WTC11 (cell line): ENCODE data around the gene SLC4A9. TPM values are rescaled to one million over a fixed set of nuclear protein-coding genes. Genes with fewer than 3 reads are reported as not detected.

ENCODE experiments used
- ATAC-seq: fragments of 200-7000 bp; cut with Tn5 transposase; 2 replicates; pipeline ENCODE4 v1.10.0; 2021; ENCODE audit warnings: mild to moderate bottlenecking, moderate library complexity
- CTCF ChIA-PET: fragments of 300-600 bp; sonication (Branson Sonifier 250); formaldehyde crosslinking; loops from one replicate; lab custom pipeline; 2021; ENCODE audit warnings: antibody characterized with exemption; lab: Charles Lee
- POLR2A ChIA-PET: fragments of 350-600 bp; sonication (Branson Sonifier 250); formaldehyde crosslinking; loops from one replicate; lab custom pipeline; 2021; ENCODE audit warnings: antibody characterized with exemption; lab: Charles Lee
- DNase-seq: peaks from one replicate; pipeline ENCODE4 v3.0.0; 2021; ENCODE audit warnings: low spot score
- H3K27ac Mint-ChIP-seq: 2 replicates; pipeline ENCODE4 v1.8.0; 2021; ENCODE audit warnings: mixed read lengths
- H3K27me3 Mint-ChIP-seq: 2 replicates; pipeline ENCODE4 v1.8.0; 2021; ENCODE audit warnings: low read depth, mild to moderate bottlenecking, moderate library complexity, mixed read lengths
- H3K36me3 Mint-ChIP-seq: 2 replicates; pipeline ENCODE4 v1.8.0; 2021; ENCODE audit warnings: mixed read lengths
- H3K4me1 Mint-ChIP-seq: 2 replicates; pipeline ENCODE4 v1.8.0; 2022; ENCODE audit warnings: mixed read lengths
- H3K4me3 Mint-ChIP-seq: 2 replicates; pipeline ENCODE4 v1.8.0; 2021; ENCODE audit warnings: mild to moderate bottlenecking, moderate library complexity, mixed read lengths
- H3K9me3 Mint-ChIP-seq: 2 replicates; pipeline ENCODE4 v1.8.0; 2021; ENCODE audit warnings: mixed read lengths
- ATF1 ChIP-seq: sonication (generic); formaldehyde crosslinking; IDR thresholded peaks from 2 replicates; pipeline ENCODE4 v1.8.1; 2023; ENCODE audit warnings: mild to moderate bottlenecking, moderate library complexity, missing genetic modification reagents
- CREM ChIP-seq: sonication (generic); formaldehyde crosslinking; IDR thresholded peaks from 2 replicates; pipeline ENCODE4 v1.8.1; 2022; ENCODE audit warnings: mild to moderate bottlenecking, missing genetic modification reagents, moderate library complexity
- E2F4 ChIP-seq: sonication (generic); formaldehyde crosslinking; IDR thresholded peaks from 2 replicates; pipeline ENCODE4 v1.8.1; 2022; ENCODE audit warnings: low read depth, mild to moderate bottlenecking, moderate library complexity, missing genetic modification reagents, borderline replicate concordance
- ELF4 ChIP-seq: sonication (generic); formaldehyde crosslinking; IDR thresholded peaks from 2 replicates; pipeline ENCODE4 v1.8.1; 2022; ENCODE audit warnings: low read depth, mild to moderate bottlenecking, moderate library complexity, missing genetic modification reagents
- EMX1 ChIP-seq: fragments of 250-450 bp; sonication (Bioruptor Pico); IDR thresholded peaks from 2 replicates; pipeline ENCODE4 v1.8.0; 2021; ENCODE audit warnings: mild to moderate bottlenecking
- ERG ChIP-seq: fragments of 250-450 bp; sonication (Bioruptor Pico); IDR thresholded peaks from 2 replicates; pipeline ENCODE4 v1.8.0; 2021; ENCODE audit warnings: mild to moderate bottlenecking
- ETV6 ChIP-seq: sonication (generic); formaldehyde crosslinking; IDR thresholded peaks from 2 replicates; pipeline ENCODE4 v1.8.1; 2022; ENCODE audit warnings: mild to moderate bottlenecking, missing genetic modification reagents
- FOXP1 ChIP-seq: sonication (generic); formaldehyde crosslinking; IDR thresholded peaks from 2 replicates; pipeline ENCODE4 v1.8.0; 2022; ENCODE audit warnings: missing genetic modification reagents, mild to moderate bottlenecking, moderate library complexity, borderline replicate concordance
- JAZF1 ChIP-seq: fragments of 250-450 bp; sonication (Bioruptor Pico); IDR thresholded peaks from 2 replicates; pipeline ENCODE4 v1.9.0; 2021; ENCODE audit warnings: moderate library complexity, mild to moderate bottlenecking, inconsistent platforms
- NFATC4 ChIP-seq: fragments of 250-450 bp; sonication (Bioruptor Pico); IDR thresholded peaks from 2 replicates; pipeline ENCODE4 v1.9.0; 2021; ENCODE audit warnings: mild to moderate bottlenecking
- OVOL2 ChIP-seq: fragments of 250-450 bp; sonication (Bioruptor Pico); IDR thresholded peaks from 2 replicates; pipeline ENCODE4 v1.9.0; 2021; ENCODE audit warnings: mild to moderate bottlenecking, borderline replicate concordance
- PRRX2 ChIP-seq: fragments of 250-450 bp; sonication (Bioruptor Pico); IDR thresholded peaks from 2 replicates; pipeline ENCODE4 v1.8.0; 2021; ENCODE audit warnings: mild to moderate bottlenecking
- SMAD4 ChIP-seq: sonication (generic); formaldehyde crosslinking; IDR thresholded peaks from 2 replicates; pipeline ENCODE4 v1.8.0; 2022; ENCODE audit warnings: mild to moderate bottlenecking, missing genetic modification reagents
- TEAD4 ChIP-seq: sonication (generic); formaldehyde crosslinking; IDR thresholded peaks from 2 replicates; pipeline ENCODE4 v1.8.0; 2022; ENCODE audit warnings: mild to moderate bottlenecking, missing genetic modification reagents
- TP53 ChIP-seq: sonication (generic); formaldehyde crosslinking; IDR thresholded peaks from 2 replicates; pipeline ENCODE4 v1.8.1; 2023; ENCODE audit warnings: mild to moderate bottlenecking, missing genetic modification reagents
- ZMAT4 ChIP-seq: fragments of 250-450 bp; sonication (Bioruptor Pico); IDR thresholded peaks from 2 replicates; pipeline ENCODE4 v1.9.0; 2021; ENCODE audit warnings: mild to moderate bottlenecking
- ZNF232 ChIP-seq: sonication (generic); formaldehyde crosslinking; IDR thresholded peaks from 2 replicates; pipeline ENCODE4 v1.8.0; 2022; ENCODE audit warnings: mild to moderate bottlenecking, missing genetic modification reagents
- ZNF263 ChIP-seq: sonication (generic); formaldehyde crosslinking; IDR thresholded peaks from 2 replicates; pipeline ENCODE4 v1.8.1; 2022; ENCODE audit warnings: low read depth, mild to moderate bottlenecking, moderate library complexity, missing genetic modification reagents
- ZNF317 ChIP-seq: sonication (generic); formaldehyde crosslinking; IDR thresholded peaks from 2 replicates; pipeline ENCODE4 v1.8.1; 2023; ENCODE audit warnings: low read depth, mild to moderate bottlenecking, moderate library complexity, missing genetic modification reagents, borderline replicate concordance
- ZNF396 ChIP-seq: fragments of 250-450 bp; sonication (Bioruptor Pico); IDR thresholded peaks from 2 replicates; pipeline ENCODE4 v1.8.0; 2021; ENCODE audit warnings: mild to moderate bottlenecking, moderate library complexity, borderline replicate concordance
- total RNA-seq: library from RNA; stranded (reverse); gene quantifications from 3 replicates; pipeline ENCODE4 v1.2.3, GENCODE V29; 2021
- TF ChIP-seq, protein P1 (sequence below): sonication (generic); formaldehyde crosslinking; IDR thresholded peaks from 2 replicates; pipeline ENCODE4 v1.8.1; 2023; ENCODE audit warnings: mild to moderate bottlenecking, moderate library complexity, missing genetic modification reagents
- TF ChIP-seq, protein P2 (sequence below): sonication (generic); formaldehyde crosslinking; IDR thresholded peaks from 2 replicates; pipeline ENCODE4 v1.8.0; 2023; ENCODE audit warnings: mild to moderate bottlenecking, missing genetic modification reagents
- TF ChIP-seq, protein P3 (sequence below): sonication (generic); formaldehyde crosslinking; IDR thresholded peaks from 2 replicates; pipeline ENCODE4 v1.8.1; 2022; ENCODE audit warnings: mild to moderate bottlenecking, moderate library complexity, missing genetic modification reagents

SLC4A9 gene
- total RNA-seq, 1 experiment from 2014 or later, result 0.37 TPM

GRCh38 chr5:140418862-140419520 is 59.0 kb downstream of the SLC4A9 start (continued):
- TF ChIP-seq E2F4 (CRISPR knock-in tag), result no peak
- no peak for TF ChIP-seq ZMAT4 (CRISPR knock-in tag)
- TF ChIP-seq ZNF396 (CRISPR knock-in tag), result no peak
- TF ChIP-seq ETV6, result no peak
- TF ChIP-seq, protein P1, sequence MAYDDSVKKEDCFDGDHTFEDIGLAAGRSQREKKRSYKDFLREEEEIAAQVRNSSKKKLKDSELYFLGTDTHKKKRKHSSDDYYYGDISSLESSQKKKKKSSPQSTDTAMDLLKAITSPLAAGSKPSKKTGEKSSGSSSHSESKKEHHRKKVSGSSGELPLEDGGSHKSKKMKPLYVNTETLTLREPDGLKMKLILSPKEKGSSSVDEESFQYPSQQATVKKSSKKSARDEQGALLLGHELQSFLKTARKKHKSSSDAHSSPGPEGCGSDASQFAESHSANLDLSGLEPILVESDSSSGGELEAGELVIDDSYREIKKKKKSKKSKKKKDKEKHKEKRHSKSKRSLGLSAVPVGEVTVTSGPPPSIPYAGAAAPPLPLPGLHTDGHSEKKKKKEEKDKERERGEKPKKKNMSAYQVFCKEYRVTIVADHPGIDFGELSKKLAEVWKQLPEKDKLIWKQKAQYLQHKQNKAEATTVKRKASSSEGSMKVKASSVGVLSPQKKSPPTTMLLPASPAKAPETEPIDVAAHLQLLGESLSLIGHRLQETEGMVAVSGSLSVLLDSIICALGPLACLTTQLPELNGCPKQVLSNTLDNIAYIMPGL (CRISPR knock-in tag), result no peak
- TF ChIP-seq EMX1, result no peak
- TF ChIP-seq CREM (CRISPR knock-in tag), result no peak
- TF ChIP-seq OVOL2 (CRISPR knock-in tag), result no peak

DNA sequence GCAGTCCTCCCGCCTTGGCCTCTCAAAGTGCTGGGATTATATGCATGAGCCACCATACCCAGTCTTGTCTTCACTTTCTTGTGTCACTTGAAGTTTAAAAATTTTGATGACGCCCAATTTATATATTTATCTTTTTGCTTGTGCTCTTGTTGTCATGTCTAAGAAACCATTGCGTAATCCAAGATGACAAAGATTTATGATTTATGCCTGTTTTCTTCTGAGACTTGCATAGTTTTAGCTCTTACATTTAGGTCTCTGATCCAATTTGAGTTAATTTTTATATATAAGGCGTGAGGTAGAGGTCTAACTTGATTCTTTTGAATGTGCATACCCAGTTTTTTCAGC is 60.2 kb downstream of the SLC4A9 start:
- H3K9me3 Mint-ChIP-seq, result no peaks in the 10 kb centered on the region
- ChIA-PET POLR2A (no interaction called here), CTCF (interaction anchor here (0.6 to 1.6 kb wide), 5 partner anchors 9 to 452 kb away, joined by 3 to 6 read pairs (median 3); no protein-coding TSS in a partner anchor)
- peak overlapping the region; percentile 76; the same call in 1 of the 2 replicates for H3K27ac Mint-ChIP-seq
- no peaks in the 10 kb centered on the region for H3K27me3 Mint-ChIP-seq
- TF ChIP-seq OVOL2 (CRISPR knock-in tag) (no peak), JAZF1 (CRISPR knock-in tag) (no peak), TP53 (CRISPR knock-in tag) (no peak), ZNF263 (no peak), ZNF232 (CRISPR knock-in tag) (no peak), ZNF317 (CRISPR knock-in tag) (no peak), ZNF396 (CRISPR knock-in tag) (no peak), ELF4 (CRISPR knock-in tag) (no peak), TEAD4 (CRISPR knock-in tag) (no peak), SMAD4 (CRISPR knock-in tag) (no peak), NFATC4 (CRISPR knock-in tag) (no peak), ERG (CRISPR knock-in tag) (no peak), PRRX2 (CRISPR knock-in tag) (no peak), FOXP1 (no peak), ATF1 (CRISPR knock-in tag) (no peak)
- TF ChIP-seq, protein P2, sequence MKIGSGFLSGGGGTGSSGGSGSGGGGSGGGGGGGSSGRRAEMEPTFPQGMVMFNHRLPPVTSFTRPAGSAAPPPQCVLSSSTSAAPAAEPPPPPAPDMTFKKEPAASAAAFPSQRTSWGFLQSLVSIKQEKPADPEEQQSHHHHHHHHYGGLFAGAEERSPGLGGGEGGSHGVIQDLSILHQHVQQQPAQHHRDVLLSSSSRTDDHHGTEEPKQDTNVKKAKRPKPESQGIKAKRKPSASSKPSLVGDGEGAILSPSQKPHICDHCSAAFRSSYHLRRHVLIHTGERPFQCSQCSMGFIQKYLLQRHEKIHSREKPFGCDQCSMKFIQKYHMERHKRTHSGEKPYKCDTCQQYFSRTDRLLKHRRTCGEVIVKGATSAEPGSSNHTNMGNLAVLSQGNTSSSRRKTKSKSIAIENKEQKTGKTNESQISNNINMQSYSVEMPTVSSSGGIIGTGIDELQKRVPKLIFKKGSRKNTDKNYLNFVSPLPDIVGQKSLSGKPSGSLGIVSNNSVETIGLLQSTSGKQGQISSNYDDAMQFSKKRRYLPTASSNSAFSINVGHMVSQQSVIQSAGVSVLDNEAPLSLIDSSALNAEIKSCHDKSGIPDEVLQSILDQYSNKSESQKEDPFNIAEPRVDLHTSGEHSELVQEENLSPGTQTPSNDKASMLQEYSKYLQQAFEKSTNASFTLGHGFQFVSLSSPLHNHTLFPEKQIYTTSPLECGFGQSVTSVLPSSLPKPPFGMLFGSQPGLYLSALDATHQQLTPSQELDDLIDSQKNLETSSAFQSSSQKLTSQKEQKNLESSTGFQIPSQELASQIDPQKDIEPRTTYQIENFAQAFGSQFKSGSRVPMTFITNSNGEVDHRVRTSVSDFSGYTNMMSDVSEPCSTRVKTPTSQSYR (CRISPR knock-in tag), result no peak
- TF ChIP-seq, protein P3, sequence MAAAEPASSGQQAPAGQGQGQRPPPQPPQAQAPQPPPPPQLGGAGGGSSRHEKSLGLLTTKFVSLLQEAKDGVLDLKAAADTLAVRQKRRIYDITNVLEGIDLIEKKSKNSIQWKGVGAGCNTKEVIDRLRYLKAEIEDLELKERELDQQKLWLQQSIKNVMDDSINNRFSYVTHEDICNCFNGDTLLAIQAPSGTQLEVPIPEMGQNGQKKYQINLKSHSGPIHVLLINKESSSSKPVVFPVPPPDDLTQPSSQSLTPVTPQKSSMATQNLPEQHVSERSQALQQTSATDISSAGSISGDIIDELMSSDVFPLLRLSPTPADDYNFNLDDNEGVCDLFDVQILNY (CRISPR knock-in tag), result no peak
- H3K4me3 Mint-ChIP-seq, result no peak overlapping the region; the same call in 1 of the 2 replicates
- DNase-seq, result no peak
- no peak for ATAC-seq
- H3K36me3 Mint-ChIP-seq, result peaks cover 5% of the 10 kb centered on the region
- H3K4me1 Mint-ChIP-seq, result peaks cover 22% of the 10 kb centered on the region
